GM12873 (cell line): ENCODE measurements around the gene MUSK.

Experiments used
- CTCF ChIP-seq: IDR thresholded peaks from 2 replicates; pipeline ENCODE4 v1.5.1; 2012; ENCODE audit warnings: low read depth, mild to moderate bottlenecking, moderate library complexity, low read length, control low read depth; ENCODE audit not compliant: insufficient read depth; ENCODE audit errors: missing control alignments

MUSK gene

GRCh38 chr9:110763568-110763967, 95.0 kb downstream of the MUSK start:
- TF ChIP-seq CTCF: no peak

DNA sequence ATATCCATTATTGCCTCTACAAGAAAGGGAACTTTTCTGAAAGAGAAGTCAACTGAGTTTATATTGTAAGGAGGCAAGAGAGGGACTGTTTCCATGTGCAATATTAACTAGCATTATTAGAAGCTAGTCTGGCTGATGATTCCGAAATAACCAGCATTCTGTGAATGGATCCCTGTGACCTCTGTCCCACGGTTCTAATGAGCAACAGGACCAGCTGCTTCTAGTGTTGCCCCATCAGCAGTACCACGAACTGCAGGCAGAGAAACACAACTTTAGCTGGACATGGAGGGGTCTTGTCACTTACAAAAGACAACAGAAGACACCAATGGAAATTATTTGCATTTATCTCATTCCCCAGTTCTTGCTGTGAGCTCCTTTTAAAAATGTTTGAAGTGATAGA, 95.4 kb downstream of the MUSK start:
- no peak for TF ChIP-seq CTCF

DNA sequence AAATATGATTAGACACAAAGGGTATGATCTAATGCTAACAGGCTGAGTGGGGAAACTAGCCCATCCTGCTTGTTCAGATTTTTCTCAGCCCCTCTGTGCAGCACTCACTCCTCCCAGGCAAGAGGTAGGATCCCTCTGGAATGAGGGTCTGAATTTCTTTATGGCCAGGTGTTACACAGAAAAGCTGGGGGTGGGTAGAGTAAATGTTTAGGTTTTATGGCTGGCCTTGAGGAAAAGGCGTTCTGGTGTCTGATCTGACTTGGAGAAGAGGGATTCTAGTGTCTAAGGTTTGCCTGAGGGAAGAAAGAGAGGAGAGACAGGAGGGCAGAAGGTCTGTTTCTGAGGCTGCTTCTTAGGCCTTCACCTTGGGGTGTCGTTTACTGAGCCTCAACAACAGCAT, 97.3 kb downstream of the MUSK start:
- TF ChIP-seq CTCF: no peak

GRCh38 chr9:110767559-110768063, 99.0 kb downstream of the MUSK start:
- no peak for TF ChIP-seq CTCF

DNA sequence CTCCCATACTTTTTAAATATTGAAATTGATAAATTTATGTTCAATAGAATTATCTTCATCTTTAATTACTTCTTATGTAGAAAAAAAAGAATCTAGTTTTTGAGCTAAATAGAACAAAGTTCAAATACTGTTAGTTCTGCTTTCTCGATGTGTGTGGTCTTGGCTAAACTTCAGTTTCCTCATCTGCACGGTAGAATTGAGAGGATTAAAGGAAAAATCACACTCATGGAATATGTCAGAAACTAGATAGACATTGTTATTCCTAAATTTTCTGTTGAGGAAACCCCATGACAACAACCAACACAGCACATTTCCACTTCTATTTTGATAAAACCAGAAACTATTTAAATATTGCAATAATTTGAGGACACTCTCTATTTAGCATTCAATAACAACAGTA, 100.3 kb downstream of the MUSK start:
- no peak for TF ChIP-seq CTCF

DNA sequence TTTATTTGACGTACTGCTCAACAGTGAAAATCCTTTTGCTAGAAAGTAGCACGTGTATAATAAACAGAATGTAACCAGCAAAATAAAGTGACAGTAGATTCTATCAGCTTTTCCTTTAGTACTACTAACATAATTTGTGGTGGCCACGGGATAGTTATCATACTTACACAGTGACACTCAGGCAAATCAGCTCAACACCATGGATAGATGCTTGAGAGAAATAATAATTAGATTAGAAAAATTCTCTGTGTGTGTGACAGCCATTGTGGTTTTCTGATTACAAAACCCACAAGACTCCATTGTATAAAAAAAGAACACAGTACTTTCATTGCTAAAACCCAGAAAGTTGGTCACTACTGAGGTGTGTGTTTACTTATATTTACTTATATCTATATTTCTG, 101.1 kb downstream of the MUSK start:
- no peak for TF ChIP-seq CTCF

DNA sequence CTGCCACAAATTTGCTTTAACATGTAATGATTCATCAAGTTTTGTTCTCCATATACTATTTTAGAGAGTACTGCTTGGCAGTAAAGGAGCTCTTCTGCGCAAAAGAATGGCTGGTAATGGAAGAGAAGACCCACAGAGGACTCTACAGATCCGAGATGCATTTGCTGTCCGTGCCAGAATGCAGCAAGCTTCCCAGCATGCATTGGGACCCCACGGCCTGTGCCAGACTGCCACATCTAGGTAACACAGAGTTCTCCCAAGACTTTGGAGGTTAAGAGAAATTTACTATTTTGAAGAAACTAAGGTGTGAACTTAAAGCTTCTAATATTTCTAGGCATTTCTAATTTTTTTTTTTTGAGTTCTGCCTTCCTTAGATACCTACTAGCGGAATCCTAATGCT, 107.1 kb downstream of the MUSK start:
- TF ChIP-seq CTCF: no peak
